ENCODE data around the gene QRICH2.
"Not testable (repeated sequence)": the region's sequence is repeated elsewhere in the genome, so short reads cannot be mapped to it uniquely, and the experiment has no call there.

The QRICH2 gene

GRCh38 chr17:76264755-76265623 lies 43.1 kb downstream of the QRICH2 start, which contains the start of gene UBALD2:
Gene UBALD2, plus strand, starts transcription at chr17:76265348. Its CDS starts 158 bp downstream, at chr17:76265506.
- DNase-seq: peak; percentile 95

GRCh38 chr17:76264425-76264754 lies 43.7 kb downstream of the QRICH2 start:
- DNase-seq: no peak

- DNase-seq: no peak
Measured at GRCh38 chr17:76263896-76264295, 44.2 kb downstream of the QRICH2 start.

- no peak for DNase-seq
Measured at GRCh38 chr17:76262732-76263344, 45.2 kb downstream of the QRICH2 start.

- no peak for DNase-seq
Measured at GRCh38 chr17:76261421-76262215, 46.5 kb downstream of the QRICH2 start.

- DNase-seq: no peak
Measured at GRCh38 chr17:76260669-76261068, 47.4 kb downstream of the QRICH2 start.

GRCh38 chr17:76260220-76260619 lies 47.9 kb downstream of the QRICH2 start:
- no peak for DNase-seq

GRCh38 chr17:76256430-76257050 lies 51.5 kb downstream of the QRICH2 start:
- DNase-seq: not testable (repeated sequence)

GRCh38 chr17:76255801-76256429 lies 52.2 kb downstream of the QRICH2 start:
- DNase-seq: no peak

GRCh38 chr17:76254275-76254674 lies 53.8 kb downstream of the QRICH2 start:
- DNase-seq: no peak

- DNase-seq: no peak
Measured at GRCh38 chr17:76253841-76254240, 54.2 kb downstream of the QRICH2 start.

GRCh38 chr17:76252967-76253766 lies 54.9 kb downstream of the QRICH2 start:
- not testable (repeated sequence) for DNase-seq

- DNase-seq: no peak
Measured at GRCh38 chr17:76252040-76252954, 55.8 kb downstream of the QRICH2 start.

GRCh38 chr17:76251478-76252039 lies 56.5 kb downstream of the QRICH2 start:
- DNase-seq: no peak

- DNase-seq: no peak
Measured at GRCh38 chr17:76250141-76250540, 57.9 kb downstream of the QRICH2 start.

GRCh38 chr17:76248013-76248782 lies 59.9 kb downstream of the QRICH2 start:
- no peak for DNase-seq

GRCh38 chr17:76247304-76247703 lies 60.8 kb downstream of the QRICH2 start:
- no peak for DNase-seq

GRCh38 chr17:76246080-76247066 lies 61.7 kb downstream of the QRICH2 start:
- DNase-seq: no peak
